GM12878 (cell line): ENCODE results near the gene RHOC. TPM values are rescaled to one million over a fixed set of nuclear protein-coding genes. Genes with fewer than 3 reads are reported as not detected.

Experiments used
- ATAC-seq: fragments of 200-7000 bp; cut with Tn5 transposase; 3 replicates; pipeline ENCODE4 v1.9.1; 2020; ENCODE audit warnings: mild to moderate bottlenecking, moderate library complexity
- BruUV-seq: library from RNA; stranded (reverse); fragments of 400-500 nt; replicated peaks from 2 replicates; lab custom pipeline; 2021; lab: Mats Ljungman, UMichigan
- CTCF ChIA-PET: fragments of 300-600 bp; sonication (Branson Sonifier 250); formaldehyde crosslinking; extraction: SDS; loops from one replicate; lab custom pipeline; 2021; ENCODE audit warnings: inconsistent platforms; lab: Yijun Ruan, JAX
- POLR2A ChIA-PET: fragments of 350-600 bp; formaldehyde crosslinking; extraction: SDS; loops from one replicate; lab custom pipeline; 2021; ENCODE audit warnings: inconsistent platforms; lab: Charles Lee
- RAD21 ChIA-PET: fragments of 300-600 bp; sonication (Branson Sonifier 250); formaldehyde crosslinking; loops from one replicate; lab custom pipeline; 2023; ENCODE audit warnings: antibody characterized with exemption; ENCODE audit not compliant: unreplicated experiment; lab: Charles Lee
- SMC1A ChIA-PET: fragments of 300-600 bp; sonication (Branson Sonifier 250); formaldehyde crosslinking; loops from one replicate; lab custom pipeline; 2023; ENCODE audit not compliant: unreplicated experiment, uncharacterized antibody; lab: Charles Lee
- DNase-seq: peaks from one replicate; pipeline ENCODE4 v3.0.0-alpha.2; 2011; ENCODE audit warnings: low read depth, low spot score
- FAIRE-seq: peaks from 3 replicates; lab custom pipeline; 2011; peaks lifted over from hg19 to GRCh38; lab: Jason Lieb, UNC
- H2AFZ ChIP-seq: 2 replicates; pipeline ENCODE4 v1.6.0; 2011; ENCODE audit warnings: low read depth, low read length, control low read depth; ENCODE audit not compliant: control insufficient read depth
- H3K27ac ChIP-seq: 2 replicates; pipeline ENCODE4 v1.5.1; 2011; ENCODE audit warnings: control low read depth; ENCODE audit not compliant: control insufficient read depth, insufficient read depth
- H3K27me3 ChIP-seq, 2 experiments: replicated peaks in 1 of 2; 2 replicates each; pipeline versions ENCODE4 v1.6.0 to v1.6.1; 2011; ENCODE audit warnings: low read length in 1 of 2; ENCODE audit not compliant: control insufficient read depth in 2 of 2, insufficient read depth in 2 of 2
- H3K36me3 ChIP-seq, 2 experiments: 2 replicates each; pipeline ENCODE4 v1.5.1; 2011; ENCODE audit warnings: low read length in 1 of 2; ENCODE audit not compliant: control insufficient read depth in 2 of 2, insufficient read depth in 2 of 2
- H3K4me1 ChIP-seq: 2 replicates; pipeline ENCODE4 v1.6.1; 2011; ENCODE audit warnings: mild to moderate bottlenecking, low read length, moderate library complexity, mixed read lengths; ENCODE audit not compliant: control insufficient read depth, insufficient read depth
- H3K4me2 ChIP-seq: 2 replicates; pipeline ENCODE4 v1.6.0; 2011; ENCODE audit warnings: control low read depth; ENCODE audit not compliant: control insufficient read depth, insufficient read depth
- H3K4me3 ChIP-seq: fragments of 200-600 bp; sonication (generic); 2 replicates; pipeline ENCODE4 v1.5.1; 2016
- H3K79me2 ChIP-seq: 2 replicates; pipeline ENCODE4 v1.6.0; 2011; ENCODE audit warnings: low read length; ENCODE audit not compliant: control insufficient read depth, insufficient read depth
- H3K9ac ChIP-seq: 2 replicates; pipeline ENCODE4 v1.8.0; 2011; ENCODE audit warnings: low read length, control low read depth, mixed read lengths; ENCODE audit not compliant: control insufficient read depth, insufficient read depth
- H3K9me3 ChIP-seq: replicated peaks from 3 replicates; pipeline ENCODE4 v1.5.1; 2011; ENCODE audit warnings: mild to moderate bottlenecking, low read length; ENCODE audit not compliant: control insufficient read depth, insufficient read depth
- H4K20me1 ChIP-seq: 2 replicates; pipeline ENCODE4 v1.6.0; 2011; ENCODE audit not compliant: control insufficient read depth, insufficient read depth
- CBX5 ChIP-seq: sonication (generic); IDR thresholded peaks from 2 replicates; pipeline ENCODE4 v1.6.1; 2016; ENCODE audit warnings: low read depth, moderate library complexity, mild to moderate bottlenecking, inconsistent platforms
- DPF2 ChIP-seq: fragments of 450-650 bp; IDR thresholded peaks from 2 replicates; pipeline ENCODE4 v1.6.1; 2017; ENCODE audit warnings: mild to moderate bottlenecking
- IRF4 ChIP-seq: IDR thresholded peaks from 2 replicates; pipeline ENCODE4 v1.6.1; 2011; ENCODE audit warnings: low read depth, low read length
- KAT2A ChIP-seq: conservative IDR thresholded peaks from 2 replicates; pipeline ENCODE4 v1.6.1; 2011; ENCODE audit warnings: low read depth, low read length; ENCODE audit not compliant: control insufficient read depth
- POLR2A ChIP-seq: IDR thresholded peaks from 2 replicates; pipeline ENCODE4 v1.6.1; 2011; ENCODE audit warnings: low read depth, mild to moderate bottlenecking, low read length
- POU2F2 ChIP-seq: IDR thresholded peaks from 3 replicates; pipeline ENCODE4 v1.6.1; 2011; ENCODE audit warnings: low read depth, mild to moderate bottlenecking, low read length, borderline replicate concordance
- RAD51 ChIP-seq: fragments of 450-650 bp; IDR thresholded peaks from 2 replicates; pipeline ENCODE4 v1.6.1; 2016; ENCODE audit warnings: moderate library complexity, mild to moderate bottlenecking, inconsistent platforms
- RB1 ChIP-seq: fragments of 450-650 bp; formaldehyde crosslinking; IDR thresholded peaks from 2 replicates; pipeline ENCODE4 v1.6.1; 2017; ENCODE audit warnings: mild to moderate bottlenecking, borderline replicate concordance
- ZBED1 ChIP-seq: IDR thresholded peaks from 2 replicates; pipeline ENCODE4 v1.6.1; 2016; ENCODE audit warnings: borderline replicate concordance
- WGBS: methylation state at CpG from one replicate; pipeline ENCODE4 v1.1.6; 2016; ENCODE audit warnings: low lambda C conversion rate; ENCODE audit not compliant: insufficient replicate concordance, insufficient coverage; ENCODE audit errors: missing lambda C conversion rate; 5-methylcytosine and 5-hydroxymethylcytosine counted together
- in situ Hi-C: fragments of 300-500 bp; cut with MboI; formaldehyde crosslinking; loops from 9 replicates; pipeline ENCODE4 v1.14.3; 2018; ENCODE audit warnings: mixed read lengths
- intact Hi-C: fragments of 100-400 bp; cut with micrococcal nuclease; formaldehyde crosslinking; loops from one replicate; pipeline ENCODE4 v1.14.2; 2022; ENCODE audit not compliant: unreplicated experiment
- polyA plus RNA-seq, 11 experiments: library from polyadenylated mRNA; depleted of rRNA in 4 of 11; unstranded in 6 of 11; stranded (reverse) in 5 of 11; fragments of >200 nt; fragmentation: Nextera tagmentation in 4 of 11; fragmentation: Illumina TruSeq in 1 of 11; extraction: Ambion mirVana in 4 of 11; extraction: Trizol in 1 of 11; gene quantifications; 1 replicate in 1 of 11; 2 replicates in 10 of 11; pipeline versions ENCODE4 v1.2.1 to v1.2.3, GENCODE V29; 2011 to 2016; ENCODE audit warnings: inconsistent platforms in 2 of 11, missing spikeins in 2 of 11, low read depth in 1 of 11
- total RNA-seq, 4 experiments: library from RNA; depleted of rRNA in 3 of 4; stranded (reverse); fragments of >200 nt in 3 of 4; fragmentation: Illumina TruSeq in 1 of 4; extraction: Trizol in 1 of 4; gene quantifications; 2 replicates each; pipeline versions ENCODE4 v1.2.1 to v1.2.3, GENCODE V29; 2013 to 2021
- TF ChIP-seq, protein P1 (sequence below): fragments of 150-350 bp; IDR thresholded peaks from 2 replicates; pipeline ENCODE4 v1.6.1; 2014; ENCODE audit warnings: mild to moderate bottlenecking, low read depth, low read length
- TF ChIP-seq, protein P2 (sequence below): fragments of 450-650 bp; IDR thresholded peaks from 2 replicates; pipeline ENCODE4 v1.6.1; 2017; ENCODE audit warnings: borderline replicate concordance
- TF ChIP-seq, protein P3 (sequence below): fragments of 450-650 bp; IDR thresholded peaks from 2 replicates; pipeline ENCODE4 v1.6.1; 2017; ENCODE audit warnings: mild to moderate bottlenecking, moderate library complexity

RHOC gene
- total and polyA plus RNA-seq, 10 of the 15 experiments (the other 5 are each of a cell fraction or from before 2014, with no cell fraction given), result 20.6 to 371 (median 158) TPM

DNA sequence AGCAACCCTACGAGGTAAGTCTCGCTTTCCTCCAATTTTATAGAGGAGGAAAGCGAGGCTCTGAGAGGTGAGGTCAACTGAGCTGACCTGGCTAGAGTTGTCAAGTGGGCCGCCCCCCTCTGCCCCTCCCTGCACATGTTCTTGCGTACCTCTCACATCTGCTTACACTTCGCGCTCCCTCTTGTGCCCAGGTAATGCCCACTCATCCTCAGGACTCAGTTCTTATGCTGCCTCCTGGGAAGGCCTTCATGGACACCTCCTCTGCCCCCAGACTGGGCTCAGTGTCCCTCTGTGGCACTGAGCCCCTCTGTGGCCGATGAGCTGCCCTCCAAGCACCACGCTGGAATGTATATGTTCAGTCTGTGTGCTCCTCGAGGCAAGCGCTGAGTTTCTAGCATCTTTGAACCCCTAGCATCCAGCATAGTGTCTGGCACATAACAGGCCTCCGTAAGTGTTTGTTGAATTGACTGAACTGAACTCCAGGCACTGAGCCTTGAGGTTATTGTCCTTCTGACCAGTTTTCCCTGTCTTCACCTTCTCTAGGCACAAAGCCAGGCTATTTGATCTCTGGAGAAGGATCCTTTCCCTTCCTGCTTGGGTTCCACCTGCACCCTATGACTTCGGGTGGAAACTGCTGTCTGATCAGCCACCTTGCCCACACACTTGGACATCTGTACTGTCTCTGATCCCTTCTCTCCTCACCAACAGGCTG, 19.0 kb downstream of the RHOC start:
- POLR2A ChIA-PET, result no interaction called here
- Histone ChIP-seq H3K27ac (no peak overlapping the region), H3K27me3 (no peaks in the 10 kb centered on the region), H3K9ac (no peak overlapping the region), H4K20me1 (0 out of 2 replicates have a peak, but pooled peaks cover 3% of the 10 kb centered on the region)
- in situ Hi-C loops, result no loop called here
- CTCF ChIA-PET, result no interaction called here
- no TSS peak for BruUV-seq
- no peak for ATAC-seq
- WGBS, result 90% methylated on average over 13 of the region's 13 CpGs
- FAIRE-seq, result no peak
- TF ChIP-seq, protein P1, sequence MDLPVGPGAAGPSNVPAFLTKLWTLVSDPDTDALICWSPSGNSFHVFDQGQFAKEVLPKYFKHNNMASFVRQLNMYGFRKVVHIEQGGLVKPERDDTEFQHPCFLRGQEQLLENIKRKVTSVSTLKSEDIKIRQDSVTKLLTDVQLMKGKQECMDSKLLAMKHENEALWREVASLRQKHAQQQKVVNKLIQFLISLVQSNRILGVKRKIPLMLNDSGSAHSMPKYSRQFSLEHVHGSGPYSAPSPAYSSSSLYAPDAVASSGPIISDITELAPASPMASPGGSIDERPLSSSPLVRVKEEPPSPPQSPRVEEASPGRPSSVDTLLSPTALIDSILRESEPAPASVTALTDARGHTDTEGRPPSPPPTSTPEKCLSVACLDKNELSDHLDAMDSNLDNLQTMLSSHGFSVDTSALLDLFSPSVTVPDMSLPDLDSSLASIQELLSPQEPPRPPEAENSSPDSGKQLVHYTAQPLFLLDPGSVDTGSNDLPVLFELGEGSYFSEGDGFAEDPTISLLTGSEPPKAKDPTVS, result no peak
- TF ChIP-seq CBX5, result no peak
- no peak for TF ChIP-seq RB1
- TF ChIP-seq, protein P2, sequence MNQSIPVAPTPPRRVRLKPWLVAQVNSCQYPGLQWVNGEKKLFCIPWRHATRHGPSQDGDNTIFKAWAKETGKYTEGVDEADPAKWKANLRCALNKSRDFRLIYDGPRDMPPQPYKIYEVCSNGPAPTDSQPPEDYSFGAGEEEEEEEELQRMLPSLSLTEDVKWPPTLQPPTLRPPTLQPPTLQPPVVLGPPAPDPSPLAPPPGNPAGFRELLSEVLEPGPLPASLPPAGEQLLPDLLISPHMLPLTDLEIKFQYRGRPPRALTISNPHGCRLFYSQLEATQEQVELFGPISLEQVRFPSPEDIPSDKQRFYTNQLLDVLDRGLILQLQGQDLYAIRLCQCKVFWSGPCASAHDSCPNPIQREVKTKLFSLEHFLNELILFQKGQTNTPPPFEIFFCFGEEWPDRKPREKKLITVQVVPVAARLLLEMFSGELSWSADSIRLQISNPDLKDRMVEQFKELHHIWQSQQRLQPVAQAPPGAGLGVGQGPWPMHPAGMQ, result no peak
- TF ChIP-seq IRF4, result no peak
- TF ChIP-seq DPF2, result no peak
- TF ChIP-seq, protein P3, sequence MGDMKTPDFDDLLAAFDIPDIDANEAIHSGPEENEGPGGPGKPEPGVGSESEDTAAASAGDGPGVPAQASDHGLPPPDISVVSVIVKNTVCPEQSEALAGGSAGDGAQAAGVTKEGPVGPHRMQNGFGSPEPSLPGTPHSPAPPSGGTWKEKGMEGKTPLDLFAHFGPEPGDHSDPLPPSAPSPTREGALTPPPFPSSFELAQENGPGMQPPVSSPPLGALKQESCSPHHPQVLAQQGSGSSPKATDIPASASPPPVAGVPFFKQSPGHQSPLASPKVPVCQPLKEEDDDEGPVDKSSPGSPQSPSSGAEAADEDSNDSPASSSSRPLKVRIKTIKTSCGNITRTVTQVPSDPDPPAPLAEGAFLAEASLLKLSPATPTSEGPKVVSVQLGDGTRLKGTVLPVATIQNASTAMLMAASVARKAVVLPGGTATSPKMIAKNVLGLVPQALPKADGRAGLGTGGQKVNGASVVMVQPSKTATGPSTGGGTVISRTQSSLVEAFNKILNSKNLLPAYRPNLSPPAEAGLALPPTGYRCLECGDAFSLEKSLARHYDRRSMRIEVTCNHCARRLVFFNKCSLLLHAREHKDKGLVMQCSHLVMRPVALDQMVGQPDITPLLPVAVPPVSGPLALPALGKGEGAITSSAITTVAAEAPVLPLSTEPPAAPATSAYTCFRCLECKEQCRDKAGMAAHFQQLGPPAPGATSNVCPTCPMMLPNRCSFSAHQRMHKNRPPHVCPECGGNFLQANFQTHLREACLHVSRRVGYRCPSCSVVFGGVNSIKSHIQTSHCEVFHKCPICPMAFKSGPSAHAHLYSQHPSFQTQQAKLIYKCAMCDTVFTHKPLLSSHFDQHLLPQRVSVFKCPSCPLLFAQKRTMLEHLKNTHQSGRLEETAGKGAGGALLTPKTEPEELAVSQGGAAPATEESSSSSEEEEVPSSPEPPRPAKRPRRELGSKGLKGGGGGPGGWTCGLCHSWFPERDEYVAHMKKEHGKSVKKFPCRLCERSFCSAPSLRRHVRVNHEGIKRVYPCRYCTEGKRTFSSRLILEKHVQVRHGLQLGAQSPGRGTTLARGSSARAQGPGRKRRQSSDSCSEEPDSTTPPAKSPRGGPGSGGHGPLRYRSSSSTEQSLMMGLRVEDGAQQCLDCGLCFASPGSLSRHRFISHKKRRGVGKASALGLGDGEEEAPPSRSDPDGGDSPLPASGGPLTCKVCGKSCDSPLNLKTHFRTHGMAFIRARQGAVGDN, result no peak
- no peak for TF ChIP-seq ZBED1
- TF ChIP-seq POLR2A, result no peak
- no peak for TF ChIP-seq POU2F2
- TF ChIP-seq KAT2A, result no peak
- no peak for TF ChIP-seq RAD51
- TF ChIP-seq, all 136 proteins: peak for 0
- no peaks in the 10 kb centered on the region; the same call in 1 of the 2 replicates for H3K79me2 ChIP-seq
- peaks cover 3 to 10% of the 10 kb centered on the region in 2 experiments for H3K36me3 ChIP-seq
- H3K9me3 ChIP-seq, result no peaks in the 10 kb centered on the region
- DNase-seq, result no peak
- intact Hi-C loops, result no loop called here
- peaks cover 11% of the 10 kb centered on the region; the same call in 1 of the 2 replicates for H3K4me1 ChIP-seq
- no peak overlapping the region for H2AFZ ChIP-seq
- no peak overlapping the region for H3K4me3 ChIP-seq
- SMC1A ChIA-PET, result no interaction called here
- RAD21 ChIA-PET, result no interaction called here
- no peak overlapping the region for H3K4me2 ChIP-seq
